ENCODE measurements around the gene SCN4A. TPM values are rescaled to one million over a fixed set of nuclear protein-coding genes. Genes with fewer than 3 reads are reported as not detected.

SCN4A gene
- total RNA-seq, 1 donor from 2014 or later = not detected

- no peak for DNase-seq
Measured at GRCh38 chr17:63955232-63955631, 17.5 kb downstream of the SCN4A start.

- DNase-seq = no peak
Measured at GRCh38 chr17:63954402-63955063, 18.2 kb downstream of the SCN4A start.

- DNase-seq = no peak
Measured at GRCh38 chr17:63950940-63951907, 21.5 kb downstream of the SCN4A start.

- no peak for DNase-seq
Measured at GRCh38 chr17:63949576-63950250, 23.0 kb downstream of the SCN4A start.

GRCh38 chr17:63948521-63948920 lies 24.2 kb downstream of the SCN4A start:
- no peak for DNase-seq

- DNase-seq = no peak
Measured at GRCh38 chr17:63947711-63948330, 24.9 kb downstream of the SCN4A start.

- DNase-seq = no peak
Measured at GRCh38 chr17:63946440-63947363, 26.0 kb downstream of the SCN4A start.

- no peak for DNase-seq
Measured at GRCh38 chr17:63945784-63946439, 26.8 kb downstream of the SCN4A start.

- no peak for DNase-seq
Measured at GRCh38 chr17:63944736-63945499, 27.8 kb downstream of the SCN4A start.

GRCh38 chr17:63943745-63944144 lies 29.0 kb downstream of the SCN4A start:
- no peak for DNase-seq

- no peak for DNase-seq
Measured at GRCh38 chr17:63942309-63942985, 30.3 kb downstream of the SCN4A start.

GRCh38 chr17:63941751-63942150 lies 31.0 kb downstream of the SCN4A start:
- DNase-seq = no peak

- no peak for DNase-seq
Measured at GRCh38 chr17:63941162-63941561, 31.6 kb downstream of the SCN4A start.

- no peak for DNase-seq
Measured at GRCh38 chr17:63940584-63940983, 32.1 kb downstream of the SCN4A start.

- no peak for DNase-seq
Measured at GRCh38 chr17:63939884-63940283, 32.8 kb downstream of the SCN4A start.

GRCh38 chr17:63939401-63939800 lies 33.3 kb downstream of the SCN4A start:
- DNase-seq = no peak

- DNase-seq = no peak
Measured at GRCh38 chr17:63937920-63938319, 34.8 kb downstream of the SCN4A start.

GRCh38 chr17:63937319-63937718 lies 35.4 kb downstream of the SCN4A start:
- DNase-seq = no peak
